HG02840 (cell line): ENCODE results near the gene ANGPTL2.

ENCODE experiments used
- ATAC-seq: cut with Tn5 transposase; IDR thresholded peaks from one replicate; pipeline ENCODE4 v1.9.1; 2021; ENCODE audit warnings: mild to moderate bottlenecking, moderate library complexity, moderate number of reproducible peaks; ENCODE audit not compliant: unreplicated experiment, low FRiP score

Gene ANGPTL2

GRCh38 chr9:127137640-127138360 is 15.4 kb upstream of the ANGPTL2 start:
- no peak for ATAC-seq

- no peak for ATAC-seq
These were observed 14.6 kb upstream of the ANGPTL2 start for GRCh38 chr9:127136880-127137639.

GRCh38 chr9:127136081-127136879 is 13.8 kb upstream of the ANGPTL2 start:
- ATAC-seq = no peak

- ATAC-seq = no peak
These were observed 12.8 kb upstream of the ANGPTL2 start for GRCh38 chr9:127135056-127135745.

DNA sequence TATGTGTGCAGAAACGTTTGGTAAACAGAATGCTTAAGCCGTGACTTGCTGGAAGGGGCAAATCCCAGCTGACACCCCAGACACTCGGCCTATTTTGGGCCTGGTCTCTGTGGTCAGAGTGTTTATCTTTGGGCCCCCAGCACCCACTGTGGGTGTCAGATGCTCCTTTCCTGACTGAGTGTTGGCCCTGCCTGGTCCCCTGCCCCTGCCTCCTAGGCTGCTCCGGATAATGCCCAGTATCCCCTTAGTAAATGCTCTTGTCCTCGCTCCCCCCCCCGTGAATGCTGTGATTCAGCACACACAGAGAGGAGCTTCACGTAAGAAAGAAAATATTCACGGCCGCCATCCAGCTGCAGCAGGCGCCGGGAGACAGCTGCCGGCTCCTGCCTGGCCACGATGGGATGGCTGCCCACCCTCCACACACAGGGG is 11.3 kb upstream of the ANGPTL2 start:
- no peak for ATAC-seq

DNA sequence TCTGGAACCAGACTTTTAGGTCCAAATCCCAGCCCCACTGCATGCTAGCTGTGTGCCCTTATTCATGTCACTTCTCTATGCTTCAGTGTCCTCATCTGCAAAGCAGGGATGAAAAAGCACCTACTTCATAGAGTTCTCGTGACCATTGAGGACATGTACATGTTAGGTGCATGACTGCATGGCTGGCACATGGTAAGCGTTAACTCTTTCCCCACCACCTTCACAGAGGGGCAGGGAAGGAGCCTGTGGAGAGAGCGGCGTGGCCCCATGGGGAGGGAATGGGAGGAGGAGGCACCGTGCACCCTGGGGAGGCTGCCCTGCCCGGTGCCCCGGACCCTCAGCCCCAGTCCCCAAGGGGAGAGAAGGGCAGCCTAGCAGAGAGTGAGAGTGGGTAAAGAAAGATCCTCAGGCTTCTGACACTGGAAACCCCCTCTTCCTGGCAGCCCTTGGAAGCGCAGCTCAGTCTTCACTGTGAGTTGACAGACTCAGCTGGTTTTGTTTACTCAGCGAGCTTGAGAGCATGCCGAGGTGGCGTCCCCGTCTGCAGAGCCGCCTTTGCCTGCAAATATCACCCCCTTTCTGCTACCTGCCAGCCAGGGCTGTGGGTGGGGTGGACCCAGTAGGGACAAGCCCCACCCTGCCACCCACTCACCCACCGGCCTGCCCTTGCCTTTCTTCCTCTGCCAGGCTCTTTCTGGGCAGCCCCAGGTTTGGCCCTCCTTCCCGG is 10.6 kb upstream of the ANGPTL2 start:
- no peak for ATAC-seq

DNA sequence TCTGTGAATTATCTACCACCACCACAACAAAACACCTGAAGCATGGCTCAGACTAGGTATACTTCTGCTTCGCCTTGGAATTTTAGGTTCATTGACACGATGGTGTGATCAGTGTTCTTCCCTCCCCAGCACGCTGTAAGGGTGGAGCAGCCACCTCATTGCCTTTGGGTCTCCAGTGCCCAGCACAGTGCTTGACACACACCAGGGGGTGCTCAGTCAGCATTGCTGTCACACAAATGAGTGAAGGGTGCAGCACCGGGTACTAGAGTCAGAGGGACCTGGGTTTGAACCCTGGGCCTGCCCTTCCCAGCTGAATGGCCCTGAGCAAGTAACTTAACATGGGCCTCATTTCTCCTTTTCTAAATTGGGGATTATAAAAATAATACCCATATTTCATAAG is 9.9 kb upstream of the ANGPTL2 start:
- ATAC-seq = no peak

GRCh38 chr9:127131871-127132270 is 9.4 kb upstream of the ANGPTL2 start:
- ATAC-seq = no peak

DNA sequence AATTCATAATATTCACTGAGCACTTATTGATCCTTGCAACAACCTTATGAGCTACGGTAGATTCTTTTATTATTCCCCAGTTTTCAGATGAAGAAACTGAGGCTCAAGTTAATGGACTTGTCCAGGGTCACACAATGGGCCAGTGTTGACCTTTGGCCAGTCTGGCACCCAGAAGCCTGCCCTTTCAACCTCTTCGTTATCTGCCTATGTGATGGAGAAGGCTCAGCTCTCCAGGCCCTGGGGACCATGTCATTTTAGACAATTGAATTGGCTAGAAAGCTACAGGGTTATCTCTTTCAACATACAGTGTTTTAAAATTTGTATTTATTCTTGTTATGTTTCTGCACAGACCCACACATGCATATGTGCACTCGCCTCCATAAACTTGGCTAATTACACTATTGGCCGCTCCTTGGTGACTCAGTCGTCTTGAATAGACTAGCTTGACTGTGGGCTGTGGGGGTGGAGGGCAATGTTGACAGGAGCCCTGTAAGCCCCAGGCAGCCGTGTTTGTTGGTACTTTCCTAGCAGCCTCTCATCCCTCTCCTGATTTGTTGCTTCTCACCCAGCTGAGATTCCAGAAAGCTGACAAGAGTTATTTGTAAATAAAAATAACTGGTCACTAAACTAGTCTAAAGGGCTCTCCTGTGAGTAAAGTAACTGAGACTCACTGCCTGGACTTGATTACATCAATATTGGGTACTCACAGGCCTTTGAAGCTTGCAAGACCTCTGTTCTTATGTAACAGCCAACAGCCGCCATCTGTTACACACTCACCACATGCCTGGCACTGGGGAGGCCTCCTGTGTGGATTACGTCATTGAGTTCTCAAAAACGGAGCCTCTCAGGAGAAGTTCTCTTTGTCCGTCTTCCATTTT is 8.5 kb upstream of the ANGPTL2 start:
- ATAC-seq = no peak

- no peak for ATAC-seq
These were observed 7.8 kb upstream of the ANGPTL2 start for GRCh38 chr9:127130235-127130634.

DNA sequence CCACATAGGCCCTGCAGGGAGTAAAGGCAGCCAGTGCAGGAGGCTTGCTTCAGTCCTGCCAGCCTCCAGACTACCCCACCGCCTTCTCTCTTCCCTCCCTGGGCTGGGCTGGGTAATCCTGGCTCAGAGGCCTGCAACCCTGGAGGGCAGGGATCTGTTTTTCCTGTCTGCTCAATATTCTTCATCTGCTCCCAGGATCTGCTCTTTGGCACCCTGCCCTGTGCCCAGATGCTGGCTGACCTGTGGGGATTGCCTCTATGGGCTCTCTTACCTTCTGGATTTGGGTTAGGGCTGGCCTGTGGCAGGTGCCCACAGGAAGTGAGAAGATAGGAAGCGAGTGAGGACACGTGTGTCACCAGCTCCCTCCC is 7.3 kb upstream of the ANGPTL2 start:
- no peak for ATAC-seq

GRCh38 chr9:127129073-127129717 is 6.8 kb upstream of the ANGPTL2 start:
- ATAC-seq = no peak

DNA sequence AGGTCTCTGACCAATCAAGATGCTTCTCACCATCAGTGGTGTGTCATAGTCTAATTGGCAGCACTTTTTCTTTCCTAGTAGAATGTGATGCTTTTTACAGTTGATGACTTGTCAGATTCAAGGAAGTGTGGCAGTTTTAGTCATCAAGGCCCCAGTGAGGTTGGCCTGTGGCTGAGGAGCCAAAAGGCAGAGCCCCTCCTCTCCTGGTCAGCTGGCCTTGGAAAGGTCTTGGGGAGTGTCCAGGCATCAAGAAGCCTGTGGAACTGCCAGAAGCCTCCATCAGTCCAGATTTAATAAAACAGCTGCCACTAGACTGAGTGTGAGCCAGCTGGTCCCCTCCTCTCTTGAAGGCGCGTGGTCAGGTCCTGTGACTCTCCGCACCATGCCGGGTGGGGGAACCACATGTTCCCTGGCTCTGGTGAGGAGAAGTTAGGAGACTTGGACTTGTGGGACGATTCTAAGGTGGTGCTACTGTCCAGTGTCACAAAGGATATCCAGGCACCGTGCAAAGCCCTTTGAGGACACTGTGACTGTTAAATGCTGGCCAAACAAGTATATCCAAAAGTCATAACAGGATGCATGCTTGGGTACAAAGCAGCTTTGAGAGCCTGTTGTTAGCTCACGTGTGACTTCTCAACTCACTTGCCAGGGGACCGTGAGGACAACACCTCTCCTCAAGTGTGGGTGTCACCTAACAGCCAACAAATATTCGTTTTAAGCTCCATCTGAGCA is 6.1 kb upstream of the ANGPTL2 start:
- no peak for ATAC-seq

GRCh38 chr9:127126971-127127370 is 4.5 kb upstream of the ANGPTL2 start:
- no peak for ATAC-seq

DNA sequence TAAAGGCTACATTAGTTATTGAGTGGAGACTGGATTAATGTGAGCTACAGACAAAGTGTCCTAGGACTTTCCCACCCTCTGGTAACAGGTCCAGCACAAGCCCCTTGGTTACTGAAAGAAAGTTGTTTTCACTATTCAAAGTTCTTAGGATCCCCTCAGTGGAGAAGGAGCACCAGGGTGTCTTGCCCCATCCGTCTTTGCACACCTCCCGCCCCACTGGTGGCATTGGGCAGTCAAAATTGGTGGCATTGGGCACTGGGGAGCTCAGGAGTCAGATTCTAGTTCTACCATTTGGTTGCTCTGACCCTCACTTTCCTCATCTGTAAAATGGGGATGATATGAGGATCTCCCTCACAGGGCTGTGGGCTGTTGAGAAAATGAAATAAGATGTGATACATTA is 2.4 kb upstream of the ANGPTL2 start:
- no peak for ATAC-seq

DNA sequence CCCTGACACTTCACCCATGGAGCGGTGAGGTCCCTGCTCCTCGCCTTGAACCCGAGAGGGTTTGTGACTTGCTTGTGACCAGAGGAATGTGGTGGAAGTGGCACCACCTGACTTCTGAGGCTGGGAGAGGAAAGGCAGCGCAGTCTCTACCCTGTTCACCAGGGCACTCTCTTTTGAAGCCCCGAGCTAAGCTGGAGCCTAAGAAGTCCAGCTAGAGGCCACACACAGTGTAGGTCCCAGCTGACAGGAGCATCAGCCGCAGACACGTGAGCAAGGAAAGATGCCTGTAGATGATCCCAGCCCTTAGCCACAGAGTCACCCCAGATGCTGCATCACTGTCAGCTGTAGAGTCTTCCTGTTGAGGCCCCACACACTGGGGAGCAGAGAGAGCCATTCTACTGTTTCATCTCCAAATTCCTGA is 1.7 kb upstream of the ANGPTL2 start:
- ATAC-seq = no peak

DNA sequence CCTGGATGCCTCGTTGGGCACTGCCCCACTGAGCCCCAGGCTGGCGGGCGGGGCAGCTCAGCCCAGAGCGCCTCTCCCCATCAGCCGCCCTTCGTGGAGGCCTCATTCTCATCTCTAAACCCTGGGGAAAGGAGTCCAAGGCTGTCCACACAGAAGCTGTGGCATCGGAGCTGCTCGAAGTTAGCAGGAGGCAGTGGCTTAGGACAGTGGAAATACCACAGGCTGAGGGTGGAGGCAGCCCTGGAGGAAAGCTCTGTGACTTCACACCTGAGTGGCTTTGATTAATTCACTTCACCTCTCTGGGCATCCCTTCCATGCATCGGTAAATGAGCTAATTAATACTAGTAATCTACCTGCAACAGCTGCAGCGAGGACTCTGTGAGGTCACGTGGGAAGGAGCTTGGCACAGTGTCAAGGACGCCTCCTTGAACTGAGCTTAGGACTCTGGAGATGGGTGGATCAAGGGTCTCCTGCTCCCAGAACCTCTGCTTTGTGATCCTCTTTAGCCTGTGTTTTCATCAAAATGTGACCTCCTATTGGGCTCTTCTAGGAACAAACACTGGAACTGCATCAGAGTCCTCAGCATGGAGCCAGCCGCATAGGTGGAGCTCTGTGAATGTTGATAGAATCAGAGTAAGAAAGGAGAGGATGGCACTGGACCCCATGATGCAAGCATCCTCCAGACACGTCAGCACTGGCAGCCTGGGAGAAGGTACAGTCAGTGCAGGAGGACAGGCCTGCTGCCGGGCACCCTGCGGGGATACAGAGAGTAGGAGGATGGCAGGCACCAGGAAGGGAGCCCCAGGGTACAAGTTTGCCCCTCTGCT is 842 bp upstream of the ANGPTL2 start:
- no peak for ATAC-seq
